Measurements from ENCODE around the gene PTGES3.
"Not testable (repeated sequence)": the region's sequence is repeated elsewhere in the genome, so short reads cannot be mapped to it uniquely, and the experiment has no call there.

PTGES3 gene

GRCh38 chr12:56704522-56704921 is 16.4 kb upstream of the PTGES3 start:
- not testable (repeated sequence) for DNase-seq

GRCh38 chr12:56699020-56699661 is 11.1 kb upstream of the PTGES3 start:
- DNase-seq = peak; percentile 31 to 47

- DNase-seq = no peak
Observed at GRCh38 chr12:56695327-56696101, 7.4 kb upstream of the PTGES3 start.

- no peak for DNase-seq
Observed at GRCh38 chr12:56694161-56694560, 6.1 kb upstream of the PTGES3 start.

GRCh38 chr12:56688846-56689109 is 694 bp upstream of the PTGES3 start:
- DNase-seq = no peak

- peak; percentile 29 to 33 for DNase-seq
Observed at GRCh38 chr12:56687223-56688128, 608 bp downstream of the PTGES3 start.

GRCh38 chr12:56684745-56685359 is 3.2 kb downstream of the PTGES3 start:
- peak in 1 of 2 experiments; percentile 62 for DNase-seq

- DNase-seq = no peak
Observed at GRCh38 chr12:56682323-56682722, 5.8 kb downstream of the PTGES3 start.

- DNase-seq = no peak
Observed at GRCh38 chr12:56679883-56680575, 8.1 kb downstream of the PTGES3 start.

GRCh38 chr12:56678852-56679251 is 9.2 kb downstream of the PTGES3 start:
- no peak for DNase-seq

GRCh38 chr12:56677680-56678079 is 10.4 kb downstream of the PTGES3 start:
- DNase-seq = no peak

GRCh38 chr12:56676851-56677580 is 11.1 kb downstream of the PTGES3 start:
- no peak for DNase-seq

- DNase-seq = no peak
Observed at GRCh38 chr12:56671608-56672007, 16.5 kb downstream of the PTGES3 start.

- DNase-seq = no peak
Observed at GRCh38 chr12:56670836-56671235, 17.2 kb downstream of the PTGES3 start.

GRCh38 chr12:56668197-56668457 is 20.0 kb downstream of the PTGES3 start:
- no peak for DNase-seq

GRCh38 chr12:56661979-56662638 is 26.0 kb downstream of the PTGES3 start:
- DNase-seq = no peak

- no peak for DNase-seq
Observed at GRCh38 chr12:56661560-56661959, 26.5 kb downstream of the PTGES3 start.

GRCh38 chr12:56658921-56659320 is 29.2 kb downstream of the PTGES3 start:
- peak in 1 of 2 experiments; percentile 42 for DNase-seq

GRCh38 chr12:56657416-56658379 is 30.4 kb downstream of the PTGES3 start:
- no peak for DNase-seq

GRCh38 chr12:56653781-56654180 is 34.3 kb downstream of the PTGES3 start:
- DNase-seq = not testable (repeated sequence)

All from Kasumi-1 (cell line).